ENCODE results near the gene PCARE.

Gene PCARE

DNA sequence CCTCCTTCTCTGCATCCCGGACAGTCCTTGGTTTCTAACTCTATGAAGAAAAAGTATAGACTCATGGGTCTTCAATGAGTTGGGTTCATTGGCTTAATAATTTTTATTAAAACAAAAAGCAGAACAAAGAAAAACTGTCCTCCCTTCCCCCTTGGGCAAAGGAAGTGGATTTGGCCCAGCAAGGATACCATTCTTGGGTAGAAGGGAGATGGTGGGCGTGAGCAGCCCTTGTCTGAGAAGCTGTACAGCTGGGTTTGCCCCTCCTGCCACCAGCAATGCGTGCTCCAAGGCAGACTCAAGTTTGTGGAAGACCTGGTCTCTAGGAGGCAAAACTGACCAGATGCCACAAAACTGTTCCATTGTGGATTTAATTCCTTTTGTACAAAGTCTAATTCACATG lies 12.7 kb downstream of the PCARE start:
- DNase-seq: no peak

DNA sequence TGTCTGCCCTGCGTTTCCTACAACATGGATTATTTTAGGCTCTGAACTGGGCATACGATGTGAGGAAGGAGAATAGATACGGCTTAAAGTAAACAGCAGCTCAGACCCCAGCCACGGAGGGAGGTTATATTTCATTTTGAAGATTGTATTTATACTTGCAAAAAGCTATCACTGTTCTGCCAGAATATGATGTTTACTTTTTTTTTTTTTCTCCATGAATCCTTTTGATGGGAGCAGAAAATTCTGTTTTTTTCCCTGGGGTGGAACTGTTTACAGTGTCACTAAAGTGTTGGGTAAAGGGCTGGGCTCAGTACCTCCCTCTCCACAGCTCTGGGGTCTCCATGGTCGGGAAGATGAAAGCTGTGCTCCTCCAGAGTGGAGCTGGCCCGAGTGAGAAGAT lies 13.1 kb downstream of the PCARE start:
- no peak for DNase-seq

DNA sequence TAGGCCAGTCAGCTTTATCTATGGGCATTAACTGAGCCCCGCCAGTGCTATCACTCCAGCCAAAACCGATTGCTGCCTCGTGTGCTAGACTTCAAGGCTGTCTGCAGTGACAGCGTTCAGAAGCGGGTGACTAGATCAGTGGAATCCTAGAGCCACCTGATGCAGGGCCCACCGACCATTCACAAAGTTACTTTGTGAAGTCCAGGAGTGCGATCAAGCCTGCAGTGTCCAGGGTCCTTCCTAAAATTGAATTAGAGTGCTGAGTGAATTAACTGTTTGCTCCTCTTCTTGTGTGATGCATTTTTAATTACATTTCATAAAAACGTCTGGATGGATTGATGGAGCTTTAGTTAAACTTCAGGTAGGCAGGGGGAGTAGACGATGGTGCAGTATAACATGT lies 13.9 kb downstream of the PCARE start:
- DNase-seq: no peak

DNA sequence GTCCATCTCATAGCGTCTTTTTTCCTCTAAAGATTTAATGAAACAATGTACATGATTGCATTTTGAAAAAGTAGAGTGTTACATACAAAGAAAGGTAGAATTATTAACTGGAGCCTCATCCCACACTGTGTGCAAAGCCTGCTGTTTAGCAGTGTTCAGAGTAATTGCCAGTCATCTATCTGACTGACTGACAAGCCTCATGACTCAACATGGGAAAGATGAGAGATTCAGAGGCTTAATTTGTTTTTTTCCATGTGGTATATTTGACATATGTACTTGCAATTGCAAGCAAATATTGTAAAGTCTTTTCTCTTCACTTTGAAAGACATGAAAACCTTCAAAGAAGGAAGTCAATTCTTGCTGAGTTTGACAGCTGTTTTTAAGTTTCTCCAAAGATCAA lies 14.7 kb downstream of the PCARE start:
- DNase-seq: peak; percentile 15

DNA sequence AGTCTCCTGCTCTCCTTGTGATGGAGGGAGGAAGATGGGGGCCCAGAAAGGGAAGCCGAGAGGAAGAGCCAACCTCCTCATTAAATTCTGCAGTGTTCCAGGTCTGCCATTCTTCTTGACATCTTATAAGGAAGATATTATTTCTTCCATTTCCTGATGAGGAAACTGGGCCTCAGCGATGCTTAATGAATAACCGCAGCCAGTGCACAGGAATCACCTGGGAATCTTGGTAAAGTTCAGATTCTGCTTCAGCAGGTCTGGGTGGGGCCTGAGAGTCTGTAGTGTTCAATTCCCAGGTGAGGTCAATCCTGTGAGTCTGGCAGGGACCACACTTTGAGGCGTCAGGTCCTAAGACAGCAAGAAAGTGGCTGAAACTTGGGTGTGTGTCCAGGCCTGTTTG lies 17.3 kb downstream of the PCARE start:
- DNase-seq: no peak

DNA sequence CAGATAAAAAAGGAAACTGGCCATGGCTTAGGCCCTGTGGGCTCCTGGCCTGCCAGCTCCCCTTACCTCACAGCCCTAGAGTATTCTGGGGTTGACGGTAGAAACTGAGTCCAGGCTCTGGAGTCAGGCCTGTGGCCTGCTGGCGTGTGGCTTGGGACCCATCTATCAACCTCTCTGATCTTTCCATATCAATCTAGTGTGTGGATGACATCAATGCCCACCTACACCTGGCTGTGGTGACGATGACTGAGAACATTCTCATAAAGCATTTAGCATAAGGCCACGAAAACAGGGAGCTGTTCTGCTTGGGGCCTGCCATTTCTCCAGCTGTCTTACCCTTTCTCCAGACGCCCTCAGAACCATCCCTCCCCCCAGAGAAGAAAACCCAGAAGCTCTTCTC lies 17.9 kb downstream of the PCARE start:
- DNase-seq: no peak

DNA sequence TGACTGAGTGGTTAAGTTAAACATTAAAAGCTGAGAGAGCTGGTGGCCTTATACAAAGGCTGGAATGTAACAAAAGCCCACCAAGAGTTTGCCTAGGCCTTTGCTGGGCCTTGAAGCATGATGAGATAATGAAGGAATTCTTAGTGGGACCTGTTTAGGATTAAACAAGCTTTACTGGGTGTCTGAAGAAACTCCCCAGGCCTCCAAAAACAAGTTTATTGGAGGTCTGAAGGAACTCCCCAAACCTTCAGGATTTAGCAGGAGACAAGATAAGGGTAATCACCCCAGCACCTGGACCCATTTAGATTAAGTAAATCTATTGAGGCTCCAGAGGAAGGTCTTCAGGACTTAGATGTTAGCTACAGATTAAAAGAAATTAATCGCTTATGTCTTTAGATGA lies 18.7 kb downstream of the PCARE start:
- DNase-seq: no peak

DNA sequence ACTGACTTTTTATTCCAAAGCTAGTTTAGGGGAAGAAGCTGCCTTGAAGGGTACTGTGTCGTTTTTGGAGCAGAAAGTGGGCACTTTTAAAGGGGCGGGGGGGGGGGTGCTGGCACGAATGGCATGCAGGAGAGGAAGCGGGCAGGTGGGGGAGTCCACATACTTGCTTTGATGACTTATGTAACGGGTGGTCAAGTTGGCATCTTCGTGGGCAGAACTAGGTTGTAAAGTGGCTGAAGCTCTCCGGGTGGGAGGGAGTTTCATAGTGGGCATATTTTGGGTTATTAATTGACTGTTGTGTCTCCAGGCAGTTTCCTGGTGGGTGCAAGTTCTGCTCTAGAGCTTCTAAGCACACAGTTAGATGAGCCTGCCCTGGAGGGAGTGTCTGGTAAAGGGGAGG lies 19.9 kb downstream of the PCARE start:
- DNase-seq: no peak

DNA sequence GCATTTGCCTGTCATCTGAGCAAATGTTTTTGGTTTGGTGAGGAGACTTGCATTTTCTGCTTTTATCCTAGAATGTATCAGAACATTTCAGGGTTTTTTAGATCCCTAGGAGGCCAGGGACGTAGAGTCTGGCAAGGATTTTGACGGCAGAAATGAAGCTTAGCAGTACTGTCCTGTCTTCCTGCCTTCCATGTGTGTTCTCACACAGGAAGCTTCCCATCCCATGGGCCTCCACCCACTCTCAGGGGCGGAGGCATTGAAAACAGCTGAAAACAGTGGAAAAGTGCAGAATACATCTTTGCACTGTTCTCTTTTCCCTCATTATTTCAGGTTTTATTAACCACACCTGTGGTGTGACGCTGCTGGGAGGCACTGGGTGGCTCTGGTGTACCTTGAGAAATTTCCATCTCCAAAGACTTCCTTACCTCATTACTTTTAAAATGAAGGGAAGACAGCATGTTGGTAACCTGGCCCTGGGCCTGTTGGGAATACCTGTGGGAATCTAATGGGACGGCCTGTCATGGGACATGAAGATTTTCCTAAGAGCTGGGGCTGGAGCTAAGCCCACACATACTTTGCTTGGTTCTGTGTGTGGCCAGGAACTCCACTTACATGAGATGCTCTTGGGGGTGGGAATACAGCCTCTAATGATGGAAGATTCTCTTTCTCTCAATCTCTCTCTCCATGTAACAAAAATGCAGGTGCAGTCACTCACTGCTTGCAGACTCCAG lies 20.5 kb downstream of the PCARE start:
- no peak for DNase-seq

DNA sequence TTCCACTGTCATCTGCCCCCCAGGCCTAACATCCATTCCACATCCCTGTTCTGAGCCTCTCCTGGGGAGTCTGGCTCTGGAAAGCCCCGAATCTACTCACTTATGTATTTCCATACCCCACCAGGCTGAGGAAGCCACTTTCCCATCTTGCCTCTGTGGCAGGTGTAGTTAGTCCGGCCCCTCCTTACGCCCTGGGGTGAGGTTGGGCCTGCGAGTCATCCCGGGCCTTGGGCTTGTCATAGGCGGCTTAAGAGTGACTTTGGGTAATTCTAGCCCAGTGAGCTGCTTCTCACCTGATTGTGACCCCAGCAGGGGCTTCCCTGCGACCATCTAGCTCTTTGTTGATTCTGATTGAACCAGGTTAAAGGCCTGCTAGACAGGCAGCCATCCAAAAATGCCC lies 21.1 kb downstream of the PCARE start:
- DNase-seq: no peak

DNA sequence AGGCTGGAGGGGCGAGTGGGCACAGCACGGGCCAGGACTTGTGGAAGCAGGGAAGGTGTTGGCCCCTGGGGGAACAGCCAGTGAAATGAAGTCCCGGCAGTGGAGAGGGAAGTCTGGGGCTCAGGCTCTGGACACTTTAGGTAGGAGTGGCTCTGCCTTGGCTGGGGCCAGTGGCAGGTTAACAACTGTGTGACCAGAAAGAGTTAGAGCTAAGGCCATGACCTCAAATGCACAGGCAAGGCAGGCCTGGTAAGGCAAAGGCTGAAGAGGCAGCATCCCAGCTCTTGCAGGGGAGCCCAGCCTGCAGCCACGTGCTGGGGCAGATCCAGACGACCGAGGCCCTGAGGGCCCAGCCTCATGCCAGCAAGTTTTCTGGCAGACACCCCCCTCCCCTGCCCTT lies 21.5 kb downstream of the PCARE start:
- DNase-seq: no peak

DNA sequence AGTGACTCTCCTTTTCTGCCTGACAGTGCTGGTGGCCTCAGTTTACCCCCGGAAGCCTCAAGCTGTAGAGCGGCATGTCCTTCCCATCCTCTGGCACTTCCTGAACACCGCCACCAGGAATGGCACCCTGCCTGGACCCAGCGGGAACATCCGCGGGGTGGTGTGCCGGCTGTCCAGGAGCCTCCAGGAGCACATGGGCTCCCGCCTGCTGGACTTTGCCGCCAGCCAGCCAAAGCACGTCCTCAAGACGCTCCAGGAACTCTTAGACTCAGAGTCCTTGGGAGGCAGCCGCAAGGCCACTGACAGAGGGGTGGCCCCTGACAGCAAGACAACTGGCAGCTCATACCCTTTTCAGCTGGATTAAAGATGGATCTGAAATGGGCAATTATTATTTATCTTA lies 22.6 kb downstream of the PCARE start:
- no peak for DNase-seq

DNA sequence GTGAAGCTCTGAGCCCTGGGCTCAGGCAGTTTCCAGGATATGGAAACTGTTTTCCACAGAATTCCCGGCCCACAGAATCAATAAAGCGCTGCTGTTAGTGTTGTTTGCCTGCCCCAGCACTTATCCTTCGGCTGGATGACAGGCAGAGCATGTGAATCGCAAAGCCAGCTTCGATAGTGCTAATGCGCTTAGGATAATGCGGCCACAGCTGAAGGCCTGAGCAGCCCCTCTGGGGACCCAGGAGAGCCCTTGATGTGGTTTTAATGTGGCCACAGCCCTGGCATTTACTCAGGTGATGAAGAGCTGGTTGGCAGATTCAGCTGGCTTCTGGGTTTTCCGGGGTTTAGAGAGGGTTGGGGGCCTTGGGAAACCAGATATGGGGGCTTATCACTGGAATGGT lies 23.7 kb downstream of the PCARE start:
- DNase-seq: no peak

DNA sequence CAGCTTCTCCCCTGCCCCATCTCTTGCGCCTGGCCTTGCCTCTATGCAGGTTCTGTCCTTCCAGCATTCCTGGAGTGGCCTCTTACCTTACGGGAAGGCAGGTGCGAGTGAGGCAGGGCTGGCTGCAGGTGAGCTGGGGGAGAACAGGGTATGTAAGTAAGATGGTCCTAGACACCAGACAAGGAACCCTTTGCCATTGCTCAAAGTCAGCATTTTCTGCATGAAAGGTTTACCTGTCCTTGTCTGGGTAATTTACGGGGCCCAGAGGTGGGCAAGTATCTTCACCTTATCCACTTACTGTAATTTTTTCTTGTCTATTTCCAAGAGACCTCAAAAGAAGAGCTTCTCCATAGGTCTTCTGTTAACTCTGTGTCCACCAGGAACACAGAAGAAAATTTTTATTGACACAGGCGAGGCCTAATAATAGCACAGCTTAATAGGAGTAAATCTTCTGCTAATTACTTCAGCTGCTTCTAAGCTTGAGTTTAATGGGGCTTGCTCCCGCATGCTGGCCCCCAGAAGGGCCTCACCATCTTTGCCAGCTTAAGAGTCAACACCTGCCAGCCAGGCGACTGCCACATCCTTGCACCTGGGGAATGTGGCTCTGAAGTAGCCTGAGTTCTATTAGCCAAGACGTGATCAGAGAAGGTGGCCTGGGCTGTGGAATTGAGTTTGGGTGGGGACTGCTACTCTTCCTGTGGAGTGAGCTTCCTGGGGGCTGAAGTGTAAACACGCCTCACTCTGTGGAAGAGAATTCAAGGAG lies 27.1 kb downstream of the PCARE start:
- DNase-seq: no peak

DNA sequence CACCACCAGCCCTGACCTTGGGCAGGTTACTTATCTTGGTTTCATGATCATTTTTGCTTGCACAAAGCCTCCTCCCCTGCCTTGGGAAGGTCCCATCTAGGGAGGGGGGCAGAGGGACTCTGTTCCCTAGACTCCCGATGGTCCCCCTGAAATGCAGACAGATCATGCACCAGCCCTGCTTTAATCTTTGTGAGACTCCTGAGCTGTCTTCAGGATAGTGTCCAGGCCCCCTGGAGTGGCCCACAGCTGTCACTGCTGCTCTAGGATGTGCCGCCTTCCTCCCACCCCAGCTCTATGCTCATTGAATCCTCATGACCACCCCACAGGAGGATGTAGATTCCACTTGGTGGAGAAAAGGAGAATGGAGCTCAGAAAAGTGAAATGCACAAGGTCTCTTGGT lies 28.0 kb downstream of the PCARE start:
- no peak for DNase-seq

DNA sequence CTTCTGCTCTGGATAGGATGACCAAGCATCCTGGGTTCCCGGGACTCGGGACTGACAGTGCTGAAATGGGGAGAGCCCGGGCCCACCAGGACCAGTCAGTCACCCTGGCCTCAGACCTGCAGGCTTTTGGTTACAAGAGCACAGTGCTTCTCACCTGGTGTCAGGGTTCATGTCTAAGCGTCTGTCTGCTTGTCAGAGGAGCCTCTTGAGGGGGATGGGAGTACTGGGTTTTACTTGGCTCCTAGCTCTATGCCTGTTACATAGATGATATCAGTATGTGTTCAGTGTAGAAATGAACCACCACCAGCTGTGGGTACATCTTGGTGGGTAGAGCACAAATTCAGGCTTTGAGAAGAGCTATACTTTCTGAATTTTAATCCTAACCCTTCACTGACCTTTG lies 29.9 kb downstream of the PCARE start:
- no peak for DNase-seq

DNA sequence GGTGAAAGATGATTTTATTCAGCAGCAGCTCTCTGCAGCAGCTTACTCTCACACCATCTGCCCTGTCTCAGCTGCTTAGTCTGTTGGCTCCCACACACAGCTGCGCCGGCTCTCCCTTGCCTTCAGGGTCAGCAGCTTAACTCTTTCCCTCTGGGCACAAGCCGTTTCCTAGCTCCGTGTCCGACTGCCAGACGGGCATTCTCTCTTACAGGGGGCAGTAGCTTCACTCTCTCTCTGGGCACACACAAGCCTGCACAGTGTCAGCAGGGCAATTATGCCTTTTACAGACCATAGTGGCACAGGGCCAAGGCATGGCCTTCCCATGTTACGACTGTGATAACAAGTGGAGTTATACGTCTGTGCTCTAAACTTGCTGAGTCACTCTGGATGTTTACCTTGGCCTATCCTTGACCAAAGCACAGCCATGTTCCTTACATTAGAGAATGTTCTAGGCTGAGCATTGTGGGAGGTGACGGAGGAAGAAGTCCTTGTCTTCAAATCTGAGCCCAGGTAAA lies 31.7 kb downstream of the PCARE start:
- no peak for DNase-seq

DNA sequence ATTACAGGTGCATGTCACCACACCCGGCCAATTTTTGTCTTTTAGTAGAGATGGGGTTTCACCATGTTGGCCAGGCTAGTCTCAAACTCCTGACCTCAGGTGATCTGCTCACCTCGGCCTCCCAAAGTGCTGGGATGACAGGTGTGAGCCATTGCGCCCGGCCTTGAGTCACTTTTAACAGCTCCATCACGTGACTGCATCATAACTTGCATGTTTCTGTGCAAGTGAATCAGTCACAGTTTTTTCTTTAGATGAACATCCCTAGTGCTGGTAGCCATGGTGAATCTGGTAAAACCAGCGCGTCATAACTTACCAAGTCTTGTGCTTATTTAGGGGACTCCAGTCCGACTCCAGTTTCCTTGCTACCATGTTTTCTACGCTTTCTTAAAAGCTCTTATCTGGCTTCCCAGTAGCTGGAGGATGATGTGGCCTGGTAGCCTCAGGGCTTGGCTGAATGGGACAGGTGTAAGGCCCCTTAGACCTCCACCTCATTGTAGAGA lies 33.1 kb downstream of the PCARE start:
- no peak for DNase-seq

DNA sequence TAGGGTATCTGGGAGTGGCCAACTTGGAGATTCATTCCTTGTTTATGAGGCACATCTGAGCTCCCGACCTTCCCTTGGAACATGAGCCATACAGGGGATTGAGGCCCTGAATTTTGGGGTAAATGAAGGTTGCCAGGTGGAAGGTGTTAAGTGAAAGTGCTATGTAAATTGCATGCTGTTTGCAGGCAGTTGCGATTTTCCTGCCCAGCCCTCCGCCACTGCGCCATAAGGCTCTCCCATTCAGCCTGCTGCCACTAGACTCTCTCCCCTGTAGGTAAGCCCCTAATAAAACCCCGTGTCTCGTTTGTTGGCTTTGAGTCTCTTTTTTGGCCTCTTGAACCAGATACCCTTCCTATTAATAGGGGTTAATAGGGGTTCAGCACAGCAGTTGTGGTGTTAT lies 33.8 kb downstream of the PCARE start:
- no peak for DNase-seq

DNA sequence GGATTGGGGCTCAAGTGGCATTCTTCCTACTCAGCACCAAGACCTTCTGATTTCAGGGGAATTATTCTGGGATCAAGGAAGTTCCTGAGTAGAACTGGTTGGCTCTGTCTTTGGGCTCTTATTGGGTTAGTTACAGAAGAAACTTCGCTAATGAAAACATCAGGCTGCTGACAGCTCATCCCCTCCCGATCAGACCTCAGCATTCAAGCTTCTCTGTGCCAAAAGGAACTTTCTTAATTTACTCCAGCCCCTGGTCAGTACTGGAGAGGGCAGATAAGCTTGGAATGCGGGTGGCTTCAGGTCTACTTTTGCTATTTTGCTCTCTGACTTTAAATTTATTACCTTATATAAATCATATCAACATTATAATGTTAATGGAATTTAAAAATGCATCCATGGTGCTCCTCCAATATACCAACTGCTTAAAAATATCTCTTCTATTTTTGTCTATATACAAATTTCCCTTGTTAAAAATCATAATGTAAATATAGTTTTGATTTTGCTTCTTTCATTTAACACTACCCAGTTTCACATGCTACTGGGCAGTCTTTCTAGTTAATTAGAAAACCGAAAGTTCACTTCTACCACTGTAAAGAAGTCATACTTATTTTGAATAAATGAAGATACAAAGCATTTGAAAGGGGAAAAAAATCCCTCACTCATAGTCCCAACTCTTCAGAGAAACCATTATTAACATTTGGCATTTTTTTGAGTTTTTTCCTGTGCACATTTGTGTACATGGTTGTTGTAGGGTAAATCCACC lies 34.4 kb downstream of the PCARE start:
- no peak for DNase-seq

DNA sequence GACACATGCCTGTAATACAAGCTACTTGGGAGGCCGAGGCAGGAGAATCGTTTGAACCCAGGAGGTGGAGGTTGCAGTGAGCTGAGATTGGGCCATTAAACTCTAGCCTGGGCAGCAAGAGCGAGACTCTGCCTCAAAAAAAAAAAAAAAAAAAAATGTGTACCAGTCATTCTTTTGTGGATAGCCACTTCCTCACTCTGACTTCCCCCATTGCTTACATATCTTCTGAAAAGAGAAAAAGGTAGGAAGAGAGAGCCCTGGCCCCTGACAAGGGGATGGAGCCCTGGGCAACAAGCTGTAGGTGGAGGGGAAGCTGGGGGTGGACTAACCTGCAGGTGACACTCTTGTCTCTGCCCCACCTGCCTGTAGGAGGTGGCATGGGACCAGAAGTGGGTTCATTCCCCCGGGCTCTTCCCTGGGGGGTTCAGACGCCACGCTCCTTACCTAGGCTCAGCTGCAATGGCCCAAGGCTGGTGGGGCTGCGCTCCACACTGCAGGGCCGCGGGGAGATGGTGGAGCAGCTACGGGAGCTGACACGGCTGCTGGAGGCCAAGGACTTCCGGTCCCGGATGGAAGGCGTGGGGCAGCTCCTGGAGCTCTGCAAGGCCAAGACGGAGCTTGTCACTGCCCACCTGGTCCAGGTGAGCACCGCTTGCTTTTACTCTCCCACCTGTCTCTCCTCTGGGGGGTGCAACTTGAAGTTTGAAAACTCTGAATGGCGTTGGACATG lies 39.1 kb downstream of the PCARE start:
- peak; percentile 26 for DNase-seq

DNA sequence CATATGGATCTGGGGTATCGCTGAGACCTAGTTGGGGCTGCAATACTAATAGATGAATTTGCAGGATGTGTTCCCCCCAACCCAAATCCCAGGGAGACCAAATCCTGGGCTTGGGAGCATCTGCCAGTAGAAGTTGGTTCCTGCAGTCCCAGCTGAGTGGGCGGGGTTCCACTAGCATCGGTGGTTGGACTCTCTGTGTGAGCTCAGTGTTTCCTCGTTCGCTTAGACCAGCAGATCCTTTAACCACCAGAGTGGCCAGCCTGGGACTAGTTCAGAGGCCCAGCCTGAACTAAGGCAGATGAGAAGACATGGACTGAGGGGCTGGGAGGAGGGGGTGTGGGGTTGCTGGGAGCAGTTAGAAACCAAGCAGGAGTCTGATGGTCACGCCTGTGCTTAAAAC lies 40.7 kb downstream of the PCARE start:
- DNase-seq: peak; percentile 39

DNA sequence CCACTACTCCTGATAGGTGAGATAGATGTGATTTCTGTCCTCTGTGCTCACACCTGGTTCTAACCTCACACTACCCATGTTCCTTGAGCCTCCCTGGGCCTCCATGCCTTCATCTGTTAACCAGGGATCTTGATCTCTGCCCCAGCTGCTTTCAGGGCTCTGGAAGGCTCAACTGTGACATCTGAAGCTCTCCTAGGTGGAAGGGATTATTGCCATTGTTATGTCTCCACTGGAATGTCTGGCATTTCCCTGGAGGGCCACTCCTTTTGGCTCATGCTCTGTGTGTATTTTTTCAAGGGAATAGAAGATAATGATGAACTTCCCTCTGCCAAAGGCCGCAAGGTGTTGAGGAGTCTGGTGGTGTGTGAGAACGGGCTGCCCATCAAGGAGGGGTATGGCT lies 41.2 kb downstream of the PCARE start:
- no peak for DNase-seq
